Transverse colon (tissue), 4 donors: ENCODE measurements around the gene SESN1. TPM values are rescaled to one million over a fixed set of nuclear protein-coding genes. Genes with fewer than 3 reads are reported as not detected.

ENCODE experiments used
- DNase-seq: peaks from one replicate; pipeline ENCODE4 v3.0.0-alpha.2; 2019
- H3K27ac ChIP-seq, 4 donors: fragments of 200-600 bp; sonication (generic); 2 replicates each; pipeline ENCODE4 v1.5.1; 2016 to 2018; ENCODE audit warnings: inconsistent platforms in 4 of 4
- H3K27me3 ChIP-seq: fragments of 200-600 bp; sonication (generic); 2 replicates; pipeline ENCODE4 v1.5.1; 2017; ENCODE audit warnings: inconsistent platforms
- H3K36me3 ChIP-seq, 4 donors: fragments of 200-600 bp; sonication (generic); 2 replicates each; pipeline ENCODE4 v1.5.1; 2017 to 2019; ENCODE audit warnings: inconsistent platforms in 4 of 4
- H3K4me1 ChIP-seq, 4 donors: fragments of 200-600 bp; sonication (generic); 2 replicates each; pipeline ENCODE4 v1.5.1; 2017 to 2020; ENCODE audit warnings: inconsistent platforms in 4 of 4
- H3K4me3 ChIP-seq, 4 donors: fragments of 200-600 bp; sonication (generic); 1 replicate in 1 of 4; 2 replicates in 3 of 4; pipeline versions ENCODE4 v1.5.1 to v1.6.1; 2017 to 2019; ENCODE audit warnings: inconsistent platforms in 4 of 4
- H3K9me3 ChIP-seq, 2 donors: fragments of 200-600 bp; sonication (generic); 2 replicates each; pipeline ENCODE4 v1.5.1; 2017 to 2019; ENCODE audit warnings: inconsistent platforms in 2 of 2
- EP300 ChIP-seq: sonication (generic); formaldehyde crosslinking; IDR thresholded peaks from one replicate; pipeline ENCODE4 v1.6.1; 2017; ENCODE audit warnings: antibody characterized with exemption, low read depth
- POLR2A ChIP-seq: fragments of 450-650 bp; IDR thresholded peaks from one replicate; pipeline ENCODE4 v1.6.1; 2016; ENCODE audit warnings: antibody characterized with exemption, mild to moderate bottlenecking, moderate library complexity
- POLR2AphosphoS5 ChIP-seq, 3 donors: sonication (generic); formaldehyde crosslinking; IDR thresholded peaks; one replicate each; pipeline ENCODE4 v1.6.1; 2016; ENCODE audit warnings: antibody characterized with exemption in 3 of 3
- WGBS, 2 donors: methylation state at CpG; one replicate each; pipeline ENCODE4 v1.1.5; 2018; ENCODE audit warnings: low coverage in 1 of 2; 5-methylcytosine and 5-hydroxymethylcytosine counted together
- in situ Hi-C, 4 donors: fragments of 200-750 bp; cut with MboI; loops; one replicate each; pipeline versions ENCODE4 v1.15.0 to v1.15.1; 2017; ENCODE audit warnings: low sequenced_read_pairs in 3 of 4, low pct_ligation_motif_present in 1 of 4, low pct_unique_long_range_greater_than_20kb in 1 of 4
- intact Hi-C: fragments of 100-400 bp; cut with DNase I; formaldehyde crosslinking; loops from one replicate; pipeline ENCODE4 v1.15.1; 2023; ENCODE audit warnings: low total_unique reads
- total RNA-seq, 4 donors: library from RNA; depleted of rRNA; stranded (reverse); fragments of >200 nt; gene quantifications; one replicate each; pipeline ENCODE4 v1.1.0, GENCODE V29; 2016
- TF ChIP-seq, protein P1 (sequence below), 5 experiments: fragments of 200-600 bp in 3 of 5; fragments of 450-650 bp in 2 of 5; sonication (generic) in 3 of 5; IDR thresholded peaks; 1 replicate in 2 of 5; 2 replicates in 3 of 5; pipeline ENCODE4 v1.5.1; 2016 to 2017; ENCODE audit warnings: antibody characterized with exemption in 5 of 5, inconsistent platforms in 3 of 5, mild to moderate bottlenecking in 2 of 5, moderate library complexity in 1 of 5

SESN1 gene
- total RNA-seq, 4 donors from 2014 or later, result 43.1 to 73.4 (median 48.7) TPM

DNA sequence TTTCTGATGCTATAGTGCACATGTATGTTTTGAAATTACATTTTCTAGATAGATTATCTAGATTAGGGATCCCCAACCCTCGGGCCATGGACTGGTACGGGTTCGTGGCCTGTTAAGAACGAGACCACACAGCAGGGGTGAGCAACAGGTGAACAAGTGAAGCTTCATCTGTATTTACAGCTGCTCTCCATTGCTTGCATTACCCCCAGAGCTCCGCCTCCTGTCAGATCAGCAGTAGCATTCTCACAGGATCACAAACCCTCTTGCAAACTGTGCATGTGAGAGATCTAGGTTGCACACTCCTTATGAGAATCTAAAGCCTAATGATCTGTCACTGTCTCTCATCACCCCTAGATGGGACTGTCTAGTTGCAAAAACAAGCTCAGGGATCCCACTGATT is 11.0 kb upstream of the SESN1 start:
- in situ Hi-C loops, result loop anchor here in 1 of 4 donors (10.0 kb wide), 1 partner anchor 279 kb away; the partner anchor contains the start of gene CD164
- 96 to 100% methylated on average over 3 to 5 of the region's 5 CpGs for WGBS, 2 donors
- Histone ChIP-seq H3K27me3 (no peaks in the 10 kb centered on the region), H3K4me1 (peaks cover 0 to 6% (median 0%) of the 10 kb centered on the region in 4 donors), H3K9me3 (no peaks in the 10 kb centered on the region), H3K4me3 (no peak overlapping the region), H3K27ac (no peak overlapping the region), H3K36me3 (no peaks in the 10 kb centered on the region)
- intact Hi-C loops, result no loop called here
- TF ChIP-seq, protein P1, sequence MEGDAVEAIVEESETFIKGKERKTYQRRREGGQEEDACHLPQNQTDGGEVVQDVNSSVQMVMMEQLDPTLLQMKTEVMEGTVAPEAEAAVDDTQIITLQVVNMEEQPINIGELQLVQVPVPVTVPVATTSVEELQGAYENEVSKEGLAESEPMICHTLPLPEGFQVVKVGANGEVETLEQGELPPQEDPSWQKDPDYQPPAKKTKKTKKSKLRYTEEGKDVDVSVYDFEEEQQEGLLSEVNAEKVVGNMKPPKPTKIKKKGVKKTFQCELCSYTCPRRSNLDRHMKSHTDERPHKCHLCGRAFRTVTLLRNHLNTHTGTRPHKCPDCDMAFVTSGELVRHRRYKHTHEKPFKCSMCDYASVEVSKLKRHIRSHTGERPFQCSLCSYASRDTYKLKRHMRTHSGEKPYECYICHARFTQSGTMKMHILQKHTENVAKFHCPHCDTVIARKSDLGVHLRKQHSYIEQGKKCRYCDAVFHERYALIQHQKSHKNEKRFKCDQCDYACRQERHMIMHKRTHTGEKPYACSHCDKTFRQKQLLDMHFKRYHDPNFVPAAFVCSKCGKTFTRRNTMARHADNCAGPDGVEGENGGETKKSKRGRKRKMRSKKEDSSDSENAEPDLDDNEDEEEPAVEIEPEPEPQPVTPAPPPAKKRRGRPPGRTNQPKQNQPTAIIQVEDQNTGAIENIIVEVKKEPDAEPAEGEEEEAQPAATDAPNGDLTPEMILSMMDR (IDR thresholded peaks at IDR 0.05), result no peak
- TF ChIP-seq EP300 (no peak), POLR2AphosphoS5 (IDR thresholded peaks at IDR 0.05) (no peak), POLR2A (no peak)
- DNase-seq, result no peak

DNA sequence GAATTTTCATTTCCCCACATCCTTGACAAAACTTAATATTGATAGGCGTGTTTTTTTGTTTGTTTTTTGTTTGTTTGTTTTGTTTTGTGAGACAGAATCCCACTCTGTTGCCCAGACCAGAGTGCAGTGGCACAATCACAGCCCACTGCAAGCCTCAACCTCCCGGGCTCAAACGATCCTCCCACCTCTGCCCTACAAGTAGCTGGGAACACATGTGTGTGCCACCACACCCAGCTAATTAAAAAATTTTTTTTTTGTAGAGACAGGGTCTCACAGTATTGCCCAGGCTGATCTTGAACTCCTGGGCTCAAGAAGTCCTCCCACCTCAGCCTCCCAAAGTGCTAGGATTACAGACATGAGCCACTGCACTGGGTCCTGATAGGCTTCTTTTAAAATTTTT is 9.9 kb upstream of the SESN1 start:
- no peak for TF ChIP-seq POLR2A
- TF ChIP-seq, protein P1 (IDR thresholded peaks at IDR 0.05), result no peak
- no peak for TF ChIP-seq POLR2AphosphoS5 (IDR thresholded peaks at IDR 0.05)
- no peak for TF ChIP-seq EP300
- DNase-seq, result no peak
- Histone ChIP-seq H3K9me3 (no peaks in the 10 kb centered on the region), H3K27ac (no peak overlapping the region), H3K27me3 (no peaks in the 10 kb centered on the region), H3K36me3 (no peaks in the 10 kb centered on the region), H3K4me1 (peaks cover 0 to 6% (median 0%) of the 10 kb centered on the region in 4 donors), H3K4me3 (no peak overlapping the region)
- in situ Hi-C loops (loop anchor here in 1 of 4 donors (10.0 kb wide), 1 partner anchor 280 kb away; the partner anchor contains the start of gene CD164), intact Hi-C loops (no loop called here)
- WGBS, 2 donors, result 66 to 68% methylated on average over 3 of the region's 3 CpGs

DNA sequence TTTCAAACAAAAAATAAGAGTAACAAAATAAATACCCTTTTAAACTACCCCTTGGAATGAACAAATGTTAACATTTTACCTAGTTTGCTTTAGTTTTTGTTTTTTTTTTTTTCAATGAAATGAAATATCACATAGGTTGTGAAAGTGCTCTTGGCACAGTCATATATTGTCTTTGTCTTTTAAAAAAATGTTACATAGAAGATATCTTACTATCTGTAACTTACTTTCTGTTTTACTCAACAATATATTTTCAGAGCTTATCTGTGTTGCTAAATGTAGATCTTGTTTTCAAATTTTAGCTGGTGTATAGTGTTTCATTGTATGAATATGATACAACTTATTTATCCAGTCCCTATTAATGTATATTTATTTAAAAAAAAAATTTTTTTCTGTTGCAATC is 9.3 kb upstream of the SESN1 start:
- TF ChIP-seq POLR2AphosphoS5 (IDR thresholded peaks at IDR 0.05) (no peak), EP300 (no peak), POLR2A (no peak)
- TF ChIP-seq, protein P1 (IDR thresholded peaks at IDR 0.05), result no peak
- no peak for DNase-seq
- no peaks in the 10 kb centered on the region for H3K27me3 ChIP-seq
- H3K4me3 ChIP-seq, result no peak overlapping the region
- H3K9me3 ChIP-seq, result no peaks in the 10 kb centered on the region
- in situ Hi-C loops (loop anchor here in 1 of 4 donors (10.0 kb wide), 1 partner anchor 281 kb away; the partner anchor contains the start of gene CD164), intact Hi-C loops (no loop called here)
- H3K36me3 ChIP-seq, result no peaks in the 10 kb centered on the region
- H3K4me1 ChIP-seq, result peaks cover 0 to 6% (median 0%) of the 10 kb centered on the region in 4 donors
- no peak overlapping the region for H3K27ac ChIP-seq

DNA sequence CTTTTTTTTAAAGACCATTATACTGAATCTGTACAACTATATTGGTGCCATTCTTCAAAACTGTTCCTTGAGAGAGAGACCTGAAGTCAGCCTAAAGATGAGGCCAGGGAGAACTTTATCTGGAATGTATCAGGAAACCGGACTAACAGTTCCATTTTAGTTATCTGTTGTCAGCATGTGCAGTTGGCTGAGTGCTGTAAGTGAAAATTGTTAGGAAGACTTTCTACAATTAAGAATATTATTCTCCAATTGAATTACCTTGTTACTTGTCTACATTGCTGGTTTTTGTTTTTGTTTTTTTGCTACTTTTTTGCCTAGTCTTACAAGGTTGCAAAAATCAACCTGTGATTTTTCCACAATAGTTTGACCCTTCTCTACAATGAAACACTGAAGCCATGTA is 8.1 kb upstream of the SESN1 start:
- Histone ChIP-seq H3K27ac (no peak overlapping the region), H3K36me3 (no peaks in the 10 kb centered on the region), H3K4me3 (no peak overlapping the region), H3K4me1 (peaks cover 0 to 12% (median 0%) of the 10 kb centered on the region in 4 donors), H3K9me3 (no peaks in the 10 kb centered on the region), H3K27me3 (no peaks in the 10 kb centered on the region)
- in situ Hi-C loops (loop anchor here in 1 of 4 donors (10.0 kb wide), 1 partner anchor 282 kb away; the partner anchor contains the start of gene CD164), intact Hi-C loops (no loop called here)
- no peak for TF ChIP-seq POLR2A
- no peak for TF ChIP-seq POLR2AphosphoS5 (IDR thresholded peaks at IDR 0.05)
- TF ChIP-seq EP300, result no peak
- TF ChIP-seq, protein P1 (IDR thresholded peaks at IDR 0.05), result no peak
- 84 to 85% methylated on average over 1 of the region's 1 CpG for WGBS, 2 donors
- DNase-seq, result no peak
